Measurements from ENCODE around the gene KRT16.

KRT16 gene

GRCh38 chr17:41651625-41652460 is 39.3 kb upstream of the KRT16 start:
- no peak for TF ChIP-seq CTCF (IDR thresholded peaks at IDR 0.05; ENCODE audit: low read depth, low read length, missing control alignments)
- H3K4me3 ChIP-seq (ENCODE audit: low read depth, low read length), result no peak overlapping the region
- no peak for DNase-seq (ENCODE audit: low read depth)

DNA sequence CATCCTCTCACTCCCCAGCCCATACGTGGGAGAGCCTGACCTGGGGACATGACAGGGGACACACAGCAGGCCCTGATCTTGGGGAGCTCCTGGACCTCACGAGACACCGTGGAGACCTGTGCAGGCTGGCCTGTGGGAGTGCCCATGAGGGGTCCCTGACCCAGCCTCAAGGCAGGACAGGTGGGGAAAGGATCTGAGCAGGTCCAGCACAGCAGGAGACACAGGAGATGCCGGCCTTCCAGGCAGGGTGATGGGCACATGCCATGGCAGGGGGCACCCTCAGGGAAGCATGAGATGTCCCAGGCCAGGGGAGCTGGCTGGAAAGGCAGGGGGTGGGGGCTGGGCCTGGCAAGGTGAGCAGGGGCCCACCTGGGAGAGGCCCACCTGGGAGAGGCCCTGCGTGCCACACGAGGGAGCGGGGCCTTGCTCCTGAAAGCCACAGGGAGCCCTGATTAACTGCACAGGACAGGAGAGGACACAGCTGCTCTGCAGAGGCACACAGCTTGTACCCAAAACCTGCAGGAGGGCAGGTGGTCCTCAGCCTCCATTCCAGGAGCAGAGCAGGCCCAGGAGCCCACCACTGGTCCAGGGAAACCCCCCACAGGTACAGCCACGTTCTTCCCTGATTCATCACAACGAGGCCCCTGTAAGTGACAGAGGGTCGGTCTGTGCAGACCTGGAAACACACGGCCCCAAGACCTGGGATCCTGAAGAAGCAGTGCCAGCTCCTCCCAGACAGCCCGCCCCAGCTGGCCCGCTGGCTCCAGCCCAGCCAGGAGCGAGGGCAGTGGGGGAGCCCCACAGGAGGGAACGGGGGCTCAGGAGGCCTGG is 38.4 kb upstream of the KRT16 start:
- no peak for DNase-seq (ENCODE audit: low read depth)
- TF ChIP-seq CTCF (IDR thresholded peaks at IDR 0.05; ENCODE audit: low read depth, low read length, missing control alignments), result no peak
- H3K4me3 ChIP-seq (ENCODE audit: low read depth, low read length), result no peak overlapping the region

DNA sequence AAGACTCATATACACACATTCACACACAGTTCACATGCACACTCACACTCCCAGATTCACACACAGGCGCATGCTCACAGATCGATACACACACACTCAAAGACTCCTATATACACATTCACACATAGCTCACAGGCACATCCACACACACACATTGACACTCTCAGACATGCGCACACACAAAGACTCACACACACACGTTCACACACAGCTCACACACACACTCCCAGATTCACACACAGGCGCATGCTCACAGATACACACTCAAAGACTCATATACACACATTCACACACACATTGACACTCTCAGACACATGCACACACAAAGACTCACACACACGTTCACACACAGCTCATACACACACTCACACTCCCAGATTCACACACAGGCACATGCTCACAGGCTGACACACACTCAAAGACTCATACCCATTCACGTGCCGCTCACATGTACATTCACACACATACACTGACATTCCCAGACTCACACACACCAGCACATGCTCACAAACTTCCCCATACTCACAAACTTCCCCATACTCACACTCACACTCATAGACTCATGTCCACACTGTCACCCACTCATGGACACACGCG is 37.5 kb upstream of the KRT16 start:
- TF ChIP-seq CTCF (IDR thresholded peaks at IDR 0.05; ENCODE audit: low read depth, low read length, missing control alignments), result no peak
- H3K4me3 ChIP-seq (ENCODE audit: low read depth, low read length), result no peak overlapping the region
- DNase-seq (ENCODE audit: low read depth), result no peak

DNA sequence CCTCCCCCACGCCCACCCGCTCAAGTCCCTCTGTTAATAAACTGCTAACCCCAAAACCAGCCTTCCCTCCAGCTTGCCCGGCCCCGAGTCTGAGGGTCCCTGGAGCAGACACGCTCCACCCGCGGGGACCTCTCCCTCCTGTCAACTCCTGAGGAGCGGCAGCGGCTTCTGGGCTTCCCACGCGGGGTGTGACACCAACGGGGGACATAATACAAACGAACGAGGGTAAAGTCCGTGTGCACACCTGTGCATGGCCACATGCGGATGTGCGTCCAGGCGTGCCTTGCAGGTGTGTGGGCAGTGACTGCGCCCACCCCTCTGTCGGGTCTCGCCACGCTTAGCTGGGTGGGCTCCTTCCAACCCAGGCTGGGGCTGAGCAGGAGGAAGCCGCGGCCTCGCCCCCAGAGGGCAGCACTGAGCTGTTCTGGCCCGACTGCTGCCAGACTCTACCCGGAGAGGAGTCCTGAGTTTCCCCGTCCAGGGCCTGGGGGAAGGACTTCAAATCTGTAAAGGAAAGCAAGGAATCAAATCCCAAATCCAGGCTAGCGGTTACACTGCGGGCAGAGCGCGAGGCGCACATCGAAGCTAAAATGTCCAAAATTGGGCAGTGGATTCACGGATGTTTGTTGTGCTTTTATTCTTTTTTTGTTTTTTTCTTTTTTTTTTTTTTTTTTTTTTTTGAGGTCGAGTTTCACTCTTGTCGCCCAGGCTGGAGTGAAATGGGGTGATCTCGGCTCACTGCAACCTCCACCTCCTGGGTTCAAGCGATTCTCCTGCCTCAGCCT is 36.0 kb upstream of the KRT16 start:
- H3K4me3 ChIP-seq (ENCODE audit: low read depth, low read length), result peak overlapping the region; percentile 8
- peak; percentile 92 for TF ChIP-seq CTCF (IDR thresholded peaks at IDR 0.05; ENCODE audit: low read depth, low read length, missing control alignments)
- DNase-seq (ENCODE audit: low read depth), result peak; percentile 45

DNA sequence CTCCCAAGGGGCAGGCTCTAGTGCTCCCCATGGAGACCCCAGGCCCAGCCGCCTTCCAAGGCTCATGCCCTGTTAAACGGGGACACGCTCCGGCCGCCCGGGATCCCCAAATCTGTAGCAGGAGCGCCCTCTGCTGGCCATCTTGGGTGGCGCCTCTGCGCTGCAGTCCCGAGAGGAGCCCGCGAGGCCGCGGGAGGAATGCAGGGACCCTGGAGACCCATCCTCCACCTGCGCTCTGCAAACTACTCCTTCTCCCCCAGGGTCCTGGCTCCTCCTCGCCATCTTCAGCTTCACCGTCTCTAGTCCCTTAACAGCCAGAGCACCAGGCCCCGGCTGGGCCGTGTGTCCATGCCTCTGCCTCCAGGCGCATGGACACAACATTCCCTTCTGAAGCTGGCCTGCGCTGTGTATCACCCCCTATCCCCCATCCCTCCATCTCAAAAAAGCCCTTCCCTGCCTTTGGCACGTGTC is 35.4 kb upstream of the KRT16 start:
- TF ChIP-seq CTCF (IDR thresholded peaks at IDR 0.05; ENCODE audit: low read depth, low read length, missing control alignments), result peak; percentile 94
- no peak overlapping the region for H3K4me3 ChIP-seq (ENCODE audit: low read depth, low read length)
- peak; percentile 18 for DNase-seq (ENCODE audit: low read depth)

DNA sequence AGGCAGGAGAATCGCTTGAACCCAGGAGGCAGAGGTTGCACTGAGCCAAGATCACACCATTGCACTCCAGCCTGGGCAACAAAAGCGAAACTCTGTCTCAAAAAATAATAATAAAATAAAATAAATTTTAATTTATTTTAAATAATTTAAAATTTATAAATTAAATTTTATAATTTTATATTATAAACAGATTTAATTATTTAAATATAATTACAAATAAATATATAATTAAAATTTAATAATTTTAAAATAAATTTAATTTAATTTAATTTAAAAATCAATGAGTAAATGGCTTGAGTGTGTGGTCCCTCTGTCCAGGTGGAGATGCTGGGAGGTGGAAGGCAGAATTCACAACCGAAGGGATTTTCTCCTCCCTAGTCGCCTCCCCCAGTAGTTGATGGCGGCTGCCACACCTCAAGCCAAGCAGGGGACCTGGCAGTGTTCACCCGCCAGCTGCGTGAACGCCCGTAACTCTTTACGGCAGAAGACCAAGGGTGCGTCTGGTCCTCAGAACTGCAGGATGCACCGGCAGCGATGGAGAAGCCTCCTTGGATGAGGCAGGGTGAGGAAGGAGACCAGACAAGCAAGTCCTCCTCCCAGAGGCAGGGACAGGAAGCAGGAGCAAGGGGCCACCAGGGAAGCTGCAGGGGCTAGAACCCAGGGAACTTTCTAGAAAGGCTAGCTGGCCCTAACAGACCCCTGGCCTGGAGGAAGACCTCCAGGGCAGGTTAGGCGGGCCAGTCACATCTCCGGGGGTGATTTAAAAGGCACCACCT is 34.7 kb upstream of the KRT16 start:
- H3K4me3 ChIP-seq (ENCODE audit: low read depth, low read length), result no peak overlapping the region
- TF ChIP-seq CTCF (IDR thresholded peaks at IDR 0.05; ENCODE audit: low read depth, low read length, missing control alignments), result no peak
- no peak for DNase-seq (ENCODE audit: low read depth)
